GM19328 (cell line): ENCODE measurements around the gene ZNF668.
"Not testable (repeated sequence)": the region's sequence is repeated elsewhere in the genome, so short reads cannot be mapped to it uniquely, and the experiment has no call there.

Source experiments
- ATAC-seq: cut with Tn5 transposase; IDR thresholded peaks from one replicate; pipeline ENCODE4 v1.9.1; 2021; ENCODE audit warnings: mild to moderate bottlenecking, moderate library complexity; ENCODE audit not compliant: unreplicated experiment

ZNF668 gene

GRCh38 chr16:31061126-31061812, 12.8 kb downstream of the ZNF668 start:
- no peak for ATAC-seq

GRCh38 chr16:31055613-31056012, 18.4 kb downstream of the ZNF668 start:
- no peak for ATAC-seq

- no peak for ATAC-seq
Observed at GRCh38 chr16:31052114-31052513, 21.9 kb downstream of the ZNF668 start.

- no peak for ATAC-seq
Observed at GRCh38 chr16:31050280-31051030, 23.6 kb downstream of the ZNF668 start.

- no peak for ATAC-seq
Observed at GRCh38 chr16:31043898-31044481, 30.1 kb downstream of the ZNF668 start.

- no peak for ATAC-seq
Observed at GRCh38 chr16:31043352-31043751, 30.7 kb downstream of the ZNF668 start.

- no peak for ATAC-seq
Observed at GRCh38 chr16:31042866-31043265, 31.2 kb downstream of the ZNF668 start.

GRCh38 chr16:31038993-31039392, 35.0 kb downstream of the ZNF668 start:
- no peak for ATAC-seq

GRCh38 chr16:31036691-31037090, 37.3 kb downstream of the ZNF668 start:
- ATAC-seq, result no peak

- ATAC-seq, result peak; percentile 39
Observed at GRCh38 chr16:31033709-31034492, 40.1 kb downstream of the ZNF668 start.

- peak; percentile 82 for ATAC-seq
Observed at GRCh38 chr16:31032736-31033708, 41.0 kb downstream of the ZNF668 start, which contains the start of gene STX4. STX4 (plus strand) TSS chr16:31033558; CDS start chr16:31033806, 248 bp downstream.

- ATAC-seq, result no peak
Observed at GRCh38 chr16:31031276-31031675, 42.8 kb downstream of the ZNF668 start.

GRCh38 chr16:31029272-31029671, 44.8 kb downstream of the ZNF668 start:
- no peak for ATAC-seq

- ATAC-seq, result no peak
Observed at GRCh38 chr16:31025339-31025738, 48.7 kb downstream of the ZNF668 start.

GRCh38 chr16:31023627-31024226, 50.3 kb downstream of the ZNF668 start:
- no peak for ATAC-seq

- no peak for ATAC-seq
Observed at GRCh38 chr16:31023252-31023602, 50.8 kb downstream of the ZNF668 start.

- no peak for ATAC-seq
Observed at GRCh38 chr16:31022544-31023251, 51.3 kb downstream of the ZNF668 start.

- ATAC-seq, result no peak
Observed at GRCh38 chr16:31020536-31020935, 53.5 kb downstream of the ZNF668 start.

GRCh38 chr16:31017756-31018155, 56.3 kb downstream of the ZNF668 start:
- ATAC-seq, result not testable (repeated sequence)
